ENCODE measurements around the gene TDP1. TPM values are rescaled to one million over a fixed set of nuclear protein-coding genes. Genes with fewer than 3 reads are reported as not detected.
A peak's percentile ranks its signal among the peaks of the same experiment; 100 is the strongest.
"Not testable (repeated sequence)": the region's sequence is repeated elsewhere in the genome, so short reads cannot be mapped to it uniquely, and the experiment has no call there.

Gene TDP1
- total and polyA plus RNA-seq, 2 experiments from 2014 or later: 23.0 to 63.6 TPM

DNA sequence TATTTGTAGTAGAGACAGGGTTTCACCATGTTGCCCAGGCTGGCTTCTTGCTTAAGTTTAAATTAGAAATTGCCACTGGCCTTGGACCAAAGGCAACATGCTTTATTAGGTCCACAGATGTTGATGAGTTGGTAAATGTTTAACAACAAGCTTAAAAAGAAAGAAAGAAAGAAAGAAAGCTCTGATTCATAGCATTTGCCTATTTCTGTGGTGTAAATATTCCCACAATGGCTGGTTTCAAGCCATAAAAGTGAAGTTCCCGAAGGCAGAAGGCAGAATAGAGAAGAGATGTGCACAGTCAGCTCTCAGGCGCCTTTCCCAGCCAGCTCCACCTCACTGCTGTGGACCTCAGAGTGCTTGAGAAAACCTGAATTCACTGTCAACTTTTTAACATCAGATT, 132.4 kb downstream of the TDP1 start (continued):
- TF ChIP-seq, protein P1, sequence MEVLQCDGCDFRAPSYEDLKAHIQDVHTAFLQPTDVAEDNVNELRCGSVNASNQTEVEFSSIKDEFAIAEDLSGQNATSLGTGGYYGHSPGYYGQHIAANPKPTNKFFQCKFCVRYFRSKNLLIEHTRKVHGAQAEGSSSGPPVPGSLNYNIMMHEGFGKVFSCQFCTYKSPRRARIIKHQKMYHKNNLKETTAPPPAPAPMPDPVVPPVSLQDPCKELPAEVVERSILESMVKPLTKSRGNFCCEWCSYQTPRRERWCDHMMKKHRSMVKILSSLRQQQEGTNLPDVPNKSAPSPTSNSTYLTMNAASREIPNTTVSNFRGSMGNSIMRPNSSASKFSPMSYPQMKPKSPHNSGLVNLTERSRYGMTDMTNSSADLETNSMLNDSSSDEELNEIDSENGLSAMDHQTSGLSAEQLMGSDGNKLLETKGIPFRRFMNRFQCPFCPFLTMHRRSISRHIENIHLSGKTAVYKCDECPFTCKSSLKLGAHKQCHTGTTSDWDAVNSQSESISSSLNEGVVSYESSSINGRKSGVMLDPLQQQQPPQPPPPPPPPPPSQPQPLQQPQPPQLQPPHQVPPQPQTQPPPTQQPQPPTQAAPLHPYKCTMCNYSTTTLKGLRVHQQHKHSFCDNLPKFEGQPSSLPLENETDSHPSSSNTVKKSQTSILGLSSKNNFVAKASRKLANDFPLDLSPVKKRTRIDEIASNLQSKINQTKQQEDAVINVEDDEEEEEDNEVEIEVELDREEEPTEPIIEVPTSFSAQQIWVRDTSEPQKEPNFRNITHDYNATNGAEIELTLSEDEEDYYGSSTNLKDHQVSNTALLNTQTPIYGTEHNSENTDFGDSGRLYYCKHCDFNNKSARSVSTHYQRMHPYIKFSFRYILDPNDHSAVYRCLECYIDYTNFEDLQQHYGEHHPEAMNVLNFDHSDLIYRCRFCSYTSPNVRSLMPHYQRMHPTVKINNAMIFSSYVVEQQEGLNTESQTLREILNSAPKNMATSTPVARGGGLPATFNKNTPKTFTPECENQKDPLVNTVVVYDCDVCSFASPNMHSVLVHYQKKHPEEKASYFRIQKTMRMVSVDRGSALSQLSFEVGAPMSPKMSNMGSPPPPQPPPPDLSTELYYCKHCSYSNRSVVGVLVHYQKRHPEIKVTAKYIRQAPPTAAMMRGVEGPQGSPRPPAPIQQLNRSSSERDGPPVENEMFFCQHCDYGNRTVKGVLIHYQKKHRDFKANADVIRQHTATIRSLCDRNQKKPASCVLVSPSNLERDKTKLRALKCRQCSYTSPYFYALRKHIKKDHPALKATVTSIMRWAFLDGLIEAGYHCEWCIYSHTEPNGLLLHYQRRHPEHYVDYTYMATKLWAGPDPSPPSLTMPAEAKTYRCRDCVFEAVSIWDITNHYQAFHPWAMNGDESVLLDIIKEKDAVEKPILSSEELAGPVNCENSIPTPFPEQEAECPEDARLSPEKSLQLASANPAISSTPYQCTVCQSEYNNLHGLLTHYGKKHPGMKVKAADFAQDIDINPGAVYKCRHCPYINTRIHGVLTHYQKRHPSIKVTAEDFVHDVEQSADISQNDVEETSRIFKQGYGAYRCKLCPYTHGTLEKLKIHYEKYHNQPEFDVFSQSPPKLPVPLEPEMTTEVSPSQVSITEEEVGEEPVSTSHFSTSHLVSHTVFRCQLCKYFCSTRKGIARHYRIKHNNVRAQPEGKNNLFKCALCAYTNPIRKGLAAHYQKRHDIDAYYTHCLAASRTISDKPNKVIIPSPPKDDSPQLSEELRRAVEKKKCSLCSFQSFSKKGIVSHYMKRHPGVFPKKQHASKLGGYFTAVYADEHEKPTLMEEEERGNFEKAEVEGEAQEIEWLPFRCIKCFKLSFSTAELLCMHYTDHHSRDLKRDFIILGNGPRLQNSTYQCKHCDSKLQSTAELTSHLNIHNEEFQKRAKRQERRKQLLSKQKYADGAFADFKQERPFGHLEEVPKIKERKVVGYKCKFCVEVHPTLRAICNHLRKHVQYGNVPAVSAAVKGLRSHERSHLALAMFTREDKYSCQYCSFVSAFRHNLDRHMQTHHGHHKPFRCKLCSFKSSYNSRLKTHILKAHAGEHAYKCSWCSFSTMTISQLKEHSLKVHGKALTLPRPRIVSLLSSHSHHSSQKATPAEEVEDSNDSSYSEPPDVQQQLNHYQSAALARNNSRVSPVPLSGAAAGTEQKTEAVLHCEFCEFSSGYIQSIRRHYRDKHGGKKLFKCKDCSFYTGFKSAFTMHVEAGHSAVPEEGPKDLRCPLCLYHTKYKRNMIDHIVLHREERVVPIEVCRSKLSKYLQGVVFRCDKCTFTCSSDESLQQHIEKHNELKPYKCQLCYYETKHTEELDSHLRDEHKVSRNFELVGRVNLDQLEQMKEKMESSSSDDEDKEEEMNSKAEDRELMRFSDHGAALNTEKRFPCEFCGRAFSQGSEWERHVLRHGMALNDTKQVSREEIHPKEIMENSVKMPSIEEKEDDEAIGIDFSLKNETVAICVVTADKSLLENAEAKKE (CRISPR knock-in tag; IDR thresholded peaks at IDR 0.05): no peak
- TF ChIP-seq NANOG (IDR thresholded peaks at IDR 0.05; ENCODE audit: borderline replicate concordance): no peak
- TF ChIP-seq, protein P2, sequence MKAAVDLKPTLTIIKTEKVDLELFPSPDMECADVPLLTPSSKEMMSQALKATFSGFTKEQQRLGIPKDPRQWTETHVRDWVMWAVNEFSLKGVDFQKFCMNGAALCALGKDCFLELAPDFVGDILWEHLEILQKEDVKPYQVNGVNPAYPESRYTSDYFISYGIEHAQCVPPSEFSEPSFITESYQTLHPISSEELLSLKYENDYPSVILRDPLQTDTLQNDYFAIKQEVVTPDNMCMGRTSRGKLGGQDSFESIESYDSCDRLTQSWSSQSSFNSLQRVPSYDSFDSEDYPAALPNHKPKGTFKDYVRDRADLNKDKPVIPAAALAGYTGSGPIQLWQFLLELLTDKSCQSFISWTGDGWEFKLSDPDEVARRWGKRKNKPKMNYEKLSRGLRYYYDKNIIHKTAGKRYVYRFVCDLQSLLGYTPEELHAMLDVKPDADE (IDR thresholded peaks at IDR 0.05): no peak
- TF ChIP-seq ZNF331 (CRISPR knock-in tag; IDR thresholded peaks at IDR 0.05; ENCODE audit: low read depth): no peak

DNA sequence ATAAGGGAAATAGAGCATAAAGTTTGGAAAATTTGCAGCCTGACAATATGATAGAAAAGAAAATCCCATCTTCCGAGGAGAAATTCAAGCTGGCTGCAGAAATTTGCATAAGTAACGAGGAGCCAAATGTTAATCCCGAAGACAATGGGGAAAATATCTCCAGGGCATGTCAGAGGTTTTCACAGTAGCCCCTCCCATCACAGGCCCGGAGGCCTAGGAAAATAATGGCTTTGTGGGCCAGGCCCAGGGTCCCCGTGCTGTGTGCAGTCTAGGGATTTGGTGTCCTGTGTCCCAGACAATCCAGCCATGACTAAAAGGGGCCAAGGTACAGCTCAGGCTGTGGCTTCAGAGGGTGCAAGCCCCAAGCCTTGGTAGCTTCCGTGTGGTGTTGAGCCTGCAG, 133.8 kb downstream of the TDP1 start:
- not testable (repeated sequence) for H3K4me3 Mint-ChIP-seq; H3K36me3 Mint-ChIP-seq (ENCODE audit: low read depth); H3K27ac Mint-ChIP-seq

More for the DNA sequence above, 133.8 kb downstream of the TDP1 start:
- ATAC-seq: peak; percentile 30; the same call in 1 of the 3 replicates
- H4K20me1 ChIP-seq (replicated peaks; ENCODE audit: insufficient read depth); H3K27ac ChIP-seq (ENCODE audit: low read depth); H3K27me3 ChIP-seq (ENCODE audit: insufficient read depth); H3K79me2 ChIP-seq (replicated peaks; ENCODE audit: insufficient read depth); H3K9me2 ChIP-seq (ENCODE audit: insufficient read depth); H3F3A ChIP-seq (replicated peaks; ENCODE audit: low read depth); H3K4me1 ChIP-seq (ENCODE audit: insufficient read depth); H3K36me3 ChIP-seq (ENCODE audit: insufficient read depth); H3K4me1 Mint-ChIP-seq; H3K4me3 ChIP-seq; H3K27me3 Mint-ChIP-seq (ENCODE audit: insufficient read depth, low read depth, poor library complexity): not testable (repeated sequence)
- DNase-seq (ENCODE audit: low spot score): peak; percentile 20
- Histone ChIP-seq H2AFZ (peak overlapping the region; percentile 84), H3K4me2 (0 out of 2 replicates have a peak overlapping the region, but pooled peaks have one; percentile 29)
- peaks cover 10% of the 10 kb centered on the region; the same call in 2 of the 3 replicates for H3K9me3 Mint-ChIP-seq
